Left kidney (tissue), 2 donors: Measurements from ENCODE around the gene CCDC137. TPM values are rescaled to one million over a fixed set of nuclear protein-coding genes. Genes with fewer than 3 reads are reported as not detected.
"Not testable (repeated sequence)": the region's sequence is repeated elsewhere in the genome, so short reads cannot be mapped to it uniquely, and the experiment has no call there.

ENCODE experiments used
- DNase-seq: peaks from one replicate; pipeline ENCODE4 v3.0.0-alpha.2; 2013
- polyA plus RNA-seq: library from polyadenylated mRNA; unstranded; fragments of 120-200 nt; gene quantifications from one replicate; pipeline ENCODE4 v1.2.1, GENCODE V29; 2013; ENCODE audit not compliant: insufficient read length

The CCDC137 gene
- polyA plus RNA-seq, 1 donor = 15.2 TPM

- DNase-seq = no peak
Measured at GRCh38 chr17:81648707-81649085, 17.8 kb upstream of the CCDC137 start.

- no peak for DNase-seq
Measured at GRCh38 chr17:81650951-81651350, 15.6 kb upstream of the CCDC137 start.

- no peak for DNase-seq
Measured at GRCh38 chr17:81651692-81652091, 14.8 kb upstream of the CCDC137 start.

GRCh38 chr17:81652906-81653771 is 13.4 kb upstream of the CCDC137 start:
- peak; percentile 54 for DNase-seq

- no peak for DNase-seq
Measured at GRCh38 chr17:81655378-81656117, 11.0 kb upstream of the CCDC137 start.

- no peak for DNase-seq
Measured at GRCh38 chr17:81656118-81656743, 10.3 kb upstream of the CCDC137 start, which contains the start of gene PDE6G. Gene PDE6G (minus strand): TSS chr17:81656542. CDS start chr17:81653305, 3,237 bp downstream.

GRCh38 chr17:81656835-81657234 is 9.7 kb upstream of the CCDC137 start:
- no peak for DNase-seq

- DNase-seq = no peak
Measured at GRCh38 chr17:81659038-81659437, 7.5 kb upstream of the CCDC137 start.

GRCh38 chr17:81660441-81660840 is 6.1 kb upstream of the CCDC137 start:
- DNase-seq = no peak

- no peak for DNase-seq
Measured at GRCh38 chr17:81662002-81662401, 4.5 kb upstream of the CCDC137 start.

GRCh38 chr17:81664051-81664470 is 2.5 kb upstream of the CCDC137 start:
- DNase-seq = no peak

GRCh38 chr17:81665205-81666091 is 1.1 kb upstream of the CCDC137 start:
- no peak for DNase-seq

- DNase-seq = no peak
Measured at GRCh38 chr17:81666092-81666341, 520 bp upstream of the CCDC137 start.

GRCh38 chr17:81667754-81668153 is 1.2 kb downstream of the CCDC137 start:
- no peak for DNase-seq

- DNase-seq = no peak
Measured at GRCh38 chr17:81672504-81672903, 6.0 kb downstream of the CCDC137 start.

- DNase-seq = no peak
Measured at GRCh38 chr17:81672954-81673353, 6.4 kb downstream of the CCDC137 start.

GRCh38 chr17:81673561-81674258 is 7.2 kb downstream of the CCDC137 start:
- DNase-seq = no peak

- DNase-seq = not testable (repeated sequence)
Measured at GRCh38 chr17:81675515-81676221, 9.1 kb downstream of the CCDC137 start.

GRCh38 chr17:81676906-81677305 is 10.4 kb downstream of the CCDC137 start:
- DNase-seq = no peak

GRCh38 chr17:81680150-81680549 is 13.6 kb downstream of the CCDC137 start:
- no peak for DNase-seq

GRCh38 chr17:81681672-81682071 is 15.1 kb downstream of the CCDC137 start:
- DNase-seq = no peak
